ENCODE results near the gene DHX29. TPM values are rescaled to one million over a fixed set of nuclear protein-coding genes. Genes with fewer than 3 reads are reported as not detected.
A peak's percentile ranks its signal among the peaks of the same experiment; 100 is the strongest.

Gene DHX29
- total RNA-seq, 1 donor from 2014 or later, result 22.2 TPM

- H3K9me3 ChIP-seq, result no peaks in the 10 kb centered on the region
- no peak overlapping the region for H3K4me3 ChIP-seq
- DNase-seq, result no peak
- no peak overlapping the region for H3K27ac ChIP-seq
- peaks cover 6% of the 10 kb centered on the region for H3K36me3 ChIP-seq
- peaks cover 58% of the 10 kb centered on the region for H3K4me1 ChIP-seq
- no peak for ATAC-seq
- no peaks in the 10 kb centered on the region for H3K27me3 ChIP-seq (ENCODE audit: low read depth)
- TF ChIP-seq CTCF (IDR thresholded peaks at IDR 0.05), result no peak
- intact Hi-C loops (cut with DNase I), result no loop called here
These were observed 2.1 kb downstream of the DHX29 start for GRCh38 chr5:55305345-55305744.

- no peak for DNase-seq
- peaks cover 50% of the 10 kb centered on the region for H3K4me1 ChIP-seq
- peaks cover 6% of the 10 kb centered on the region for H3K36me3 ChIP-seq
- intact Hi-C loops (cut with DNase I), result no loop called here
- no peak overlapping the region for H3K4me3 ChIP-seq
- ATAC-seq, result no peak
- no peak for TF ChIP-seq CTCF (IDR thresholded peaks at IDR 0.05)
- H3K9me3 ChIP-seq, result no peaks in the 10 kb centered on the region
- H3K27ac ChIP-seq, result no peak overlapping the region
- no peaks in the 10 kb centered on the region for H3K27me3 ChIP-seq (ENCODE audit: low read depth)
These were observed 2.9 kb downstream of the DHX29 start for GRCh38 chr5:55304584-55304983.

GRCh38 chr5:55303238-55303690 lies 4.2 kb downstream of the DHX29 start:
- intact Hi-C loops (cut with DNase I), result no loop called here
- TF ChIP-seq CTCF (IDR thresholded peaks at IDR 0.05), result no peak
- H3K4me1 ChIP-seq, result peaks cover 39% of the 10 kb centered on the region
- H3K9me3 ChIP-seq, result no peaks in the 10 kb centered on the region
- no peaks in the 10 kb centered on the region for H3K27me3 ChIP-seq (ENCODE audit: low read depth)
- ATAC-seq (peak; percentile 15 to 19), DNase-seq (peak; percentile 48)
- no peak overlapping the region for H3K4me3 ChIP-seq
- H3K27ac ChIP-seq, result no peak overlapping the region
- peaks cover 6% of the 10 kb centered on the region for H3K36me3 ChIP-seq

- no peaks in the 10 kb centered on the region for H3K9me3 ChIP-seq
- H3K4me3 ChIP-seq, result no peak overlapping the region
- H3K36me3 ChIP-seq, result peaks cover 26% of the 10 kb centered on the region
- H3K4me1 ChIP-seq, result peaks cover 29% of the 10 kb centered on the region
- no peak for TF ChIP-seq CTCF (IDR thresholded peaks at IDR 0.05)
- H3K27me3 ChIP-seq (ENCODE audit: low read depth), result no peaks in the 10 kb centered on the region
- intact Hi-C loops (cut with DNase I), result no loop called here
- no peak for ATAC-seq
- no peak overlapping the region for H3K27ac ChIP-seq
- no peak for DNase-seq
These were observed 6.6 kb downstream of the DHX29 start for GRCh38 chr5:55300890-55301289.

GRCh38 chr5:55294935-55295334 lies 12.6 kb downstream of the DHX29 start:
- no peak for ATAC-seq
- Histone ChIP-seq H3K4me1 (no peaks in the 10 kb centered on the region), H3K36me3 (peaks cover 78% of the 10 kb centered on the region), H3K27ac (no peak overlapping the region), H3K9me3 (peaks cover 5% of the 10 kb centered on the region), H3K27me3 (ENCODE audit: low read depth) (no peaks in the 10 kb centered on the region), H3K4me3 (no peak overlapping the region)
- intact Hi-C loops (cut with DNase I), result no loop called here
- TF ChIP-seq CTCF (IDR thresholded peaks at IDR 0.05), result no peak
- DNase-seq, result no peak

GRCh38 chr5:55290991-55291390 lies 16.5 kb downstream of the DHX29 start:
- intact Hi-C loops (cut with DNase I), result no loop called here
- ATAC-seq, result no peak
- no peak for TF ChIP-seq CTCF (IDR thresholded peaks at IDR 0.05)
- H3K36me3 ChIP-seq, result peaks cover 97% of the 10 kb centered on the region
- no peak for DNase-seq
- H3K4me1 ChIP-seq, result no peaks in the 10 kb centered on the region
- H3K9me3 ChIP-seq, result peaks cover 5% of the 10 kb centered on the region
- H3K27me3 ChIP-seq (ENCODE audit: low read depth), result no peaks in the 10 kb centered on the region
- no peak overlapping the region for H3K4me3 ChIP-seq
- H3K27ac ChIP-seq, result no peak overlapping the region

Measured in lower lobe of right lung (tissue), 2 donors.